ENCODE data around the gene MFN2.
A peak's percentile ranks its signal among the peaks of the same experiment; 100 is the strongest.

GRCh38 chr1:11980676-11980972 lies 380 bp downstream of the MFN2 start:
- TF ChIP-seq, protein P1, sequence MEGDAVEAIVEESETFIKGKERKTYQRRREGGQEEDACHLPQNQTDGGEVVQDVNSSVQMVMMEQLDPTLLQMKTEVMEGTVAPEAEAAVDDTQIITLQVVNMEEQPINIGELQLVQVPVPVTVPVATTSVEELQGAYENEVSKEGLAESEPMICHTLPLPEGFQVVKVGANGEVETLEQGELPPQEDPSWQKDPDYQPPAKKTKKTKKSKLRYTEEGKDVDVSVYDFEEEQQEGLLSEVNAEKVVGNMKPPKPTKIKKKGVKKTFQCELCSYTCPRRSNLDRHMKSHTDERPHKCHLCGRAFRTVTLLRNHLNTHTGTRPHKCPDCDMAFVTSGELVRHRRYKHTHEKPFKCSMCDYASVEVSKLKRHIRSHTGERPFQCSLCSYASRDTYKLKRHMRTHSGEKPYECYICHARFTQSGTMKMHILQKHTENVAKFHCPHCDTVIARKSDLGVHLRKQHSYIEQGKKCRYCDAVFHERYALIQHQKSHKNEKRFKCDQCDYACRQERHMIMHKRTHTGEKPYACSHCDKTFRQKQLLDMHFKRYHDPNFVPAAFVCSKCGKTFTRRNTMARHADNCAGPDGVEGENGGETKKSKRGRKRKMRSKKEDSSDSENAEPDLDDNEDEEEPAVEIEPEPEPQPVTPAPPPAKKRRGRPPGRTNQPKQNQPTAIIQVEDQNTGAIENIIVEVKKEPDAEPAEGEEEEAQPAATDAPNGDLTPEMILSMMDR (IDR thresholded peaks at IDR 0.05) = no peak
- TF ChIP-seq POLR2A (IDR thresholded peaks at IDR 0.05) = peak; percentile 5
- TF ChIP-seq POLR2AphosphoS5 (IDR thresholded peaks at IDR 0.05) = no peak

All from transverse colon (tissue), 4 donors.